UCSD-AML1 (cell line): ENCODE data around the gene SLC35B2.

Experiments
- DNase-seq: peaks from one replicate; lab custom pipeline; 2025; ENCODE audit not compliant: unreplicated experiment; lab: John Stamatoyannopoulos, UW

SLC35B2 gene

DNA sequence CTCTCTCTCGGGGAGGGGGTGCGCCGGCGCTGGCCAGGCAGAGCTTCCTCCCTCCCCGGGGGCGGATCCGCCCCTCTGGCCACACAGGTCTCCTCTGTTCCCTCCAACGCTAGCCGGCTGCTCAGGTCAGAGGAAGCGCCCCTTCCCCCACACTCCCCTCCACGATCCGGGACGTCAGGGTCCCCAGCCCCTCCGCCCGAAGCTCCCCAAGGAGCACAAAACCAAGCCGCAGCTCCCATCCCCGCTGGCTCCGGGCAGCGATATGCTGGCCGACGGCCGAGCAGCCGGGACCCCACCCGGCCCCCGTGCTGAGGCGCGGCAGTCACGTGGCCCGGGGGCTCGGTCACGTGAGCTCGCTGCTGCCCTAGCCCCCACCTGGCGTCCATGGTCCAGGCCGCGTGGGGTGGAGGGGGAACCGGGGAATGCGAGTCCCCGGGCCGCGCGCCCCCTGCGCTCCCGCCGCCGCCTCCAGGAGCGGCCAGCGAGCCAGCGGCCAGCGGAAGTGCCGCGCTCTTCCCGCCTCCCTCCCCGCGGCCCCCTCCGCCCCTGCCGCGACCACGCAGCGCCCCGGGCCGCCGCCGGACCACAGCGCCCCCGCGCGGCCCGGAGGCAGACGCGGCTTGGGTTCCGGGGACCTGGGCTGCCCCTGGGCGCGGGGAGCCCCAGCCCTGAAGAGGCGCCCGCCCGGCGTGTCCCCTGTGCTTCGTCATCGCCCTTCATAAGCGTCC lies at the start of gene SLC35B2:
SLC35B2 (minus strand) TSS at position 504 of the 728 bp plus-strand sequence; CDS start at position 386, 118 bp downstream.
- peak; percentile 78 for DNase-seq

- no peak for DNase-seq
Measured at GRCh38 chr6:44306710-44307109, 49.4 kb upstream of the SLC35B2 start.

- DNase-seq = no peak
Measured at GRCh38 chr6:44305200-44305725, 47.9 kb upstream of the SLC35B2 start.

GRCh38 chr6:44304282-44305199 lies 47.2 kb upstream of the SLC35B2 start:
- peak; percentile 38 for DNase-seq

DNA sequence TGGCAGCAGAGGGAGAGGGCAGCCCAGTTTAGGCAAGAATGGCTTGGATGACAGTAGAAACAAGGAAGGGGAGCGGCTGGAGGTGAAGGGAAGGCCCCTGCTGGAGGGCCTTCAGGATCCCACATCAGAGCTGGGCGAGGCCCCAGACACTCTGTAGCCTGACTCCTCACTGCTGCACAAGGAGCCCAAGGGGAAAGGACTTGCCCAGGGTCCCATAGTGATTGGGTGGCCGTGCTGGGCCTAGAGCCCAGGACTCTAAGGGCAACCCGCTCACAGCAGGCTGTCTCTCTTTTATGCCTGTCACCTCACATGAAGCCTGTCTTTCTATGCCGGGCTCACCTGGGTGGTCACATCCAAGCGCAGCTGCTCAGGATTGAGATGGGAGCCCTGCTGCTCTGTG lies 46.5 kb upstream of the SLC35B2 start:
- DNase-seq = no peak

GRCh38 chr6:44302856-44303255 lies 45.5 kb upstream of the SLC35B2 start:
- no peak for DNase-seq

- DNase-seq = no peak
Measured at GRCh38 chr6:44301782-44302564, 44.6 kb upstream of the SLC35B2 start.

- no peak for DNase-seq
Measured at GRCh38 chr6:44301106-44301505, 43.8 kb upstream of the SLC35B2 start.

DNA sequence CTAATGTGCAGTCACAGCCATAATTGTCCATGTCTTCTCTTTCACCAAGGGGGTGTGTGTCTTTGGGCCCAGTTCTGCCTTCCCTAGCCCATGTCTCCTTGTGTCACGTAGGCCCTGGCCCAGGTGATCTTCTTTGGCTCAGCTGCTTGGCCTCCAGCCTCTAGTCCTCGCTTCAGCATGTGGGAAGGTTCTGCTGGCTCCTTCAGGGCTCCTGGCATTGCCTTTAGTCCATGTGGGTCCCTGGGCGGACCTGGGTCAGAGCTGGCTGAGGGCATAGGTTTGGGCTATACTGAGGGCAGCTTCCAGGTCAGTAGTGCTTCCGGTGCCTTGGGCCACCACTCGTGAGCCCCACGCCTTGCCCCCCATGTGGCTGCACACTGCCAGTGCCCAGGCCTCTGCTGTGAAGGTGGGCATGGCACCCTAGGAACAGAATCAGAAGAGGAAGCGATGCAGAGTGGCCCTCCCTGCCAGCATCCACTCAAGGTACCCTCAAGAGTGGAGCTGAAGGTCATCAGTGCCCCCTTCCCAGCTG lies 43.0 kb upstream of the SLC35B2 start:
- no peak for DNase-seq

GRCh38 chr6:44298864-44299263 lies 41.5 kb upstream of the SLC35B2 start:
- DNase-seq = no peak

GRCh38 chr6:44298055-44298803 lies 40.9 kb upstream of the SLC35B2 start:
- DNase-seq = no peak

GRCh38 chr6:44297063-44298038 lies 40.0 kb upstream of the SLC35B2 start:
- no peak for DNase-seq

DNA sequence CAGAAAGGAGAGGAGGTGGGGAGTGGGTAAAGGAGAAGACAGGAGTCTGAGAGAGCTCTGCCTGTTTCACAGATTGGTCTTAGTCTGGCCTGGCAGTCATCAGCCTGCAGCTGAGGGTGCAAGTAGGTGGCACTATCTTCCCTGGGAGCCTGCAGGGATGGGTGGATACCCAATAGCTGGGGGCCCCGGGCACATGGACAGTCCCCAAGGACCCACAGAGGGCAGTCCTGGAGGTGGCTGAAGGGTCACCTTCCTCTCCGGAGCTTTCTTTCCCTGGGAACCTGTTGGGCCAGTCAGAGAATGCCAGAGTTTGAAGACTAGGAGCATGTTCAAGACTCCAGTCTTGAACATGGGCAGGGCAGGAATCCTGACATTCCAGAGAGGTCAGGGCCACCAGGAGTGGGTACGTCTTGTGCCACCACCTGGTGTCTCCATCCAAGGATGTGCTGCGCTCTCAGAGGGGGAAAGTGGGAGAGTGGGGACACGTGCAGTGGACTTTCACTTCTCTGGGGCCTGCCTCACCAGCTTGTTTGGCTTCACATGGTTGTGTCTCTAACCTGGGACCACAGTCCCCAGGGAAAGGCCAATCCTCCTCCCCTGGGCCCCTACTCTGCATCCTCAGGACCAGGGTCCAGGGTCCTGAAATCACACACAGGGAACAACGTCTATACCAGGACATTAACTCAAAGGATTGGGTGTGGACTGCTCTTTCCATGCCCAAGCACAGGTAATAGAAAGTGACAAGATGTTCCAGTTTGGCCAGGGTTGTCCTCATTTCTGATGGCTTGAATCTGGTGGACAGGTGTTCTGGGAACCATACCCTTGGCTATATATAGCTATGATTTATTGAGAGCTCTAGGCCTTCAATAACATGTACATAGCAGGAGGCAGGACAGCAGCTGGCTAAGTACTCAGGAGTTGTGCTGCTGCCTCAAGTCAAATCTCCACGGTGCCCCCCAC lies 37.8 kb upstream of the SLC35B2 start:
- no peak for DNase-seq

DNA sequence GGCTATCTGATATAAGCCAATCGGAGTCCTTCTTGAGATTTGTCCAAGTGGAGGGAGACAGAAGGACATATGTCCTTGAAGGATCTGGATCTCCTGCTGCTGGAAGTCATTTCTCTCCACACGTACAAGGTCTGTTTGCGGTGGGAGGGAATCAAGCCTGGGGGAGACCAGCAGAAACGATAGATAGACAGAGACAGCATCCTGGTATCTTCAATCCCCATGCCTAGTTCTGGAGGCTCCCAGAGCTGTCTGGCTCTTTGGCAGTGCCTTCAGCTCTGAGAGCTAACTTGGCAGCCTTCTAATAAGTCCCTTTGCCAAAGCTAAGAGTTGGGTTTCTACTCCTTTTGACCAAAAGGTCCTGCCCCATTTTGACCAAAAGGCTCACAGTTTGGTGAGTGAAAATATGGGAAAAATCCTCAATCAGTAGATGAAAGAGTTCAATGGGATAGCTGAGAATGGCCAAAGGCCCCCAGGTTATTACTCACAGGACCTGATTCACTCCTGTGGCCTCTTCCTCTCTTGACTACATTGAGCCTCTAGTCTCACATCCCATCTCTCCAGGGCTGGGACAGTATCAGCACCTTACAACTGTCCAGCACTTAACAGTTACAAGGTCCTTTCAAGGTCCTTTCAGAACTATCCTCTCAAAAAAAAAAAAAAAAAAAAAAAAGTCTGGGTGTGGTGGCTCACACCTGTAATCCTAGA lies 35.5 kb upstream of the SLC35B2 start:
- no peak for DNase-seq

DNA sequence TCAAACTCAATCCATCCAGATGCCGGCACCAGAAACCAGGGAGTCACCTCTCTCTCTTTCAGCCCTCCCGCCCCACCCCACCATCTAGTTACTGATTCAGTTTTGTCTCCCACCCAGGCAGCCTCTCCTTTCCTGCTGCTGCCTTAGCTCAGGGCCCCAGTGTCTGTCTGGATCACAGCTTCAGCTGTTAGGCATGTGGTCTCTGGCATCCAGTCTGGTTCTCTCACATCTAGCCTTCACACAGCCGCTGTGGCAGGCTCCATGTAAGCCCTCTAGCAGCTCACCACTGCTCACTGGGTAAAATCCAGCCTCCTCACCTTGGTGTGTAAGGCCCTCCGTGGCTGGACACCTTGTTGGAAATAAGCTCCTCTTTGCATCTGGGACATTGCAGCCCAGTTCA lies 34.5 kb upstream of the SLC35B2 start:
- no peak for DNase-seq

GRCh38 chr6:44289726-44290260 lies 32.5 kb upstream of the SLC35B2 start:
- no peak for DNase-seq

DNA sequence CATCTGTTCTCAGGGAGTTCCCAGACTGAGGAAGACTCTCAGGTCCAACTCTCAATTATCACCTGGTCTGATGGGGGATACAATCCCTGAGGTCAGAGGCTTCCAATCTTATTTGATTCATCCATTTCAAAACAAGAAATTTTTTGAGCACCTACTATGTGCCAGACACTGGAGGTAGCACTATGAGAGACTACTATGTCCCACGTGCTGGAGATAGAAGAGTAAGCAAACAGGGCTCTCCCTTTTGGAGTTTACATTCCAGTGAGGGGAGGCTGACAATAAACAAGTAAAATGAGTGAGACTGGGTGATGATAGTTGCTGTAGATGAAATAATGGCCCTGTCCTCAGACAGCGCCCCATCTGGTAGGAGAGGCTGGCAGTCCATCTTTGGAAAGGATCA lies 29.4 kb upstream of the SLC35B2 start:
- DNase-seq = no peak
